ENCODE results near the gene JAK1. TPM values are rescaled to one million over a fixed set of nuclear protein-coding genes. Genes with fewer than 3 reads are reported as not detected.

The JAK1 gene
- total RNA-seq, 1 experiment from 2014 or later: 339 TPM

- H3K4me3 ChIP-seq (ENCODE audit: low read depth, low read length, poor library complexity, severe bottlenecking): peak overlapping the region; percentile 83
- peaks cover 70% of the 10 kb centered on the region for H3K4me1 ChIP-seq (ENCODE audit: insufficient read depth, low read length, poor library complexity, severe bottlenecking)
- peak overlapping the region; percentile 90 for H3K27ac ChIP-seq (ENCODE audit: low read depth, low read length, poor library complexity, severe bottlenecking)
- ChIA-PET POLR2A (ENCODE audit: low non-redundant PET) (no interaction called here), CTCF (no interaction called here)
- intact Hi-C loops (cut with micrococcal nuclease; ENCODE audit: unreplicated experiment): loop anchor here (2.0 to 5.0 kb wide), 2 partner anchors 35 to 49 kb away; no protein-coding TSS in a partner anchor
- no peak for TF ChIP-seq CTCF (conservative IDR thresholded peaks at IDR 0.05; ENCODE audit: low read depth, low read length)
- no peak for TF ChIP-seq EZH2 (IDR thresholded peaks at IDR 0.05; ENCODE audit: borderline replicate concordance, low read depth, low read length, poor library complexity, severe bottlenecking)
- no TSS peak for BruUV-seq (replicated peaks)
- H3K27me3 ChIP-seq (replicated peaks; ENCODE audit: insufficient read depth, low read depth, low read length, poor library complexity): no peaks in the 10 kb centered on the region
- H3K9me3 ChIP-seq (ENCODE audit: low read depth, low read length, poor library complexity, severe bottlenecking): no peaks in the 10 kb centered on the region
- H3K36me3 ChIP-seq (ENCODE audit: insufficient read depth, low read length, poor library complexity, severe bottlenecking): peaks cover 6% of the 10 kb centered on the region
- no peak for DNase-seq (ENCODE audit: low spot score)
These were observed 4.4 kb downstream of the JAK1 start for GRCh38 chr1:64961923-64962322.

DNA sequence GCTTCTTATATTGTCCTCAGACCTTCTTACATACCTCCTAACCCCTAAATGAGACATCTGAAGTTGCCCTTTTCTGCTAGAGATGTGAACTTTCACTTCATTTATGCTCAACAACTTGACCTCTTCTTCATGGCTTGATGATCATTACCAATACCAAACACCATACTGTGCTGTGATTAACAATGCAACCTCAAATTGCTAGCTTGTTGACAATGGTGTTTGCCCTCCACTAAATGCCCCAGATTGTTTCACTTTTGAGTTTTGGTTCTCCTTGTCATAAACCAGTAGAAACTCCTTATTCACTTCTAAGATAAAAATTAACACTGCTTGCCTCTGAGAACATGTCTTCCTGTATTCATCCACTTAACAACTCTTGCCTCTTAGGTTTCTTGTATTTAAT lies 5.6 kb downstream of the JAK1 start:
- no peak for DNase-seq (ENCODE audit: low spot score)
- intact Hi-C loops (cut with micrococcal nuclease; ENCODE audit: unreplicated experiment): loop anchor here (5.0 kb wide), 1 partner anchor 33 kb away; no protein-coding TSS in a partner anchor

GRCh38 chr1:64959986-64960385 lies 6.4 kb downstream of the JAK1 start:
- Histone ChIP-seq H3K27me3 (replicated peaks; ENCODE audit: insufficient read depth, low read depth, low read length, poor library complexity) (no peaks in the 10 kb centered on the region), H3K27ac (ENCODE audit: low read depth, low read length, poor library complexity, severe bottlenecking) (peak overlapping the region; percentile 7), H3K4me3 (ENCODE audit: low read depth, low read length, poor library complexity, severe bottlenecking) (no peak overlapping the region), H3K9me3 (ENCODE audit: low read depth, low read length, poor library complexity, severe bottlenecking) (no peaks in the 10 kb centered on the region), H3K4me1 (ENCODE audit: insufficient read depth, low read length, poor library complexity, severe bottlenecking) (peaks cover 87% of the 10 kb centered on the region), H3K36me3 (ENCODE audit: insufficient read depth, low read length, poor library complexity, severe bottlenecking) (peaks cover 9% of the 10 kb centered on the region)
- no peak for DNase-seq (ENCODE audit: low spot score)
- TF ChIP-seq CTCF (conservative IDR thresholded peaks at IDR 0.05; ENCODE audit: low read depth, low read length) (no peak), EZH2 (IDR thresholded peaks at IDR 0.05; ENCODE audit: borderline replicate concordance, low read depth, low read length, poor library complexity, severe bottlenecking) (no peak)
- POLR2A ChIA-PET (ENCODE audit: low non-redundant PET): no interaction called here
- intact Hi-C loops (cut with micrococcal nuclease; ENCODE audit: unreplicated experiment): loop anchor here (5.0 kb wide), 1 partner anchor 33 kb away; no protein-coding TSS in a partner anchor
- BruUV-seq (replicated peaks): no TSS peak
- CTCF ChIA-PET: no interaction called here

More for the DNA sequence above, 5.6 kb downstream of the JAK1 start:
- no TSS peak for BruUV-seq (replicated peaks)
- peaks cover 6% of the 10 kb centered on the region for H3K36me3 ChIP-seq (ENCODE audit: insufficient read depth, low read length, poor library complexity, severe bottlenecking)
- peak overlapping the region; percentile 14 for H3K27ac ChIP-seq (ENCODE audit: low read depth, low read length, poor library complexity, severe bottlenecking)
- H3K4me1 ChIP-seq (ENCODE audit: insufficient read depth, low read length, poor library complexity, severe bottlenecking): peaks cover 79% of the 10 kb centered on the region
- no peaks in the 10 kb centered on the region for H3K27me3 ChIP-seq (replicated peaks; ENCODE audit: insufficient read depth, low read depth, low read length, poor library complexity)
- ChIA-PET POLR2A (ENCODE audit: low non-redundant PET) (no interaction called here), CTCF (no interaction called here)
- no peaks in the 10 kb centered on the region for H3K9me3 ChIP-seq (ENCODE audit: low read depth, low read length, poor library complexity, severe bottlenecking)
- TF ChIP-seq CTCF (conservative IDR thresholded peaks at IDR 0.05; ENCODE audit: low read depth, low read length): no peak
- no peak for TF ChIP-seq EZH2 (IDR thresholded peaks at IDR 0.05; ENCODE audit: borderline replicate concordance, low read depth, low read length, poor library complexity, severe bottlenecking)
- H3K4me3 ChIP-seq (ENCODE audit: low read depth, low read length, poor library complexity, severe bottlenecking): no peak overlapping the region
